Vagina (tissue), 2 donors: ENCODE data around the gene DNM3.

Experiments
- POLR2A ChIP-seq, 2 donors: fragments of 450-650 bp; IDR thresholded peaks; one replicate each; pipeline ENCODE4 v1.6.1; 2017; ENCODE audit warnings: antibody characterized with exemption in 2 of 2, mild to moderate bottlenecking in 2 of 2, moderate library complexity in 2 of 2
- TF ChIP-seq, protein P1 (sequence below), 3 experiments: fragments of 450-650 bp in 2 of 3; fragments of 200-600 bp in 1 of 3; sonication (generic) in 1 of 3; IDR thresholded peaks; one replicate each; pipeline ENCODE4 v1.5.1; 2017 to 2019; ENCODE audit warnings: antibody characterized with exemption in 3 of 3, mild to moderate bottlenecking in 2 of 3, moderate library complexity in 2 of 3

GRCh38 chr1:171931752-171932151, 90.5 kb downstream of the DNM3 start:
- TF ChIP-seq, protein P1, sequence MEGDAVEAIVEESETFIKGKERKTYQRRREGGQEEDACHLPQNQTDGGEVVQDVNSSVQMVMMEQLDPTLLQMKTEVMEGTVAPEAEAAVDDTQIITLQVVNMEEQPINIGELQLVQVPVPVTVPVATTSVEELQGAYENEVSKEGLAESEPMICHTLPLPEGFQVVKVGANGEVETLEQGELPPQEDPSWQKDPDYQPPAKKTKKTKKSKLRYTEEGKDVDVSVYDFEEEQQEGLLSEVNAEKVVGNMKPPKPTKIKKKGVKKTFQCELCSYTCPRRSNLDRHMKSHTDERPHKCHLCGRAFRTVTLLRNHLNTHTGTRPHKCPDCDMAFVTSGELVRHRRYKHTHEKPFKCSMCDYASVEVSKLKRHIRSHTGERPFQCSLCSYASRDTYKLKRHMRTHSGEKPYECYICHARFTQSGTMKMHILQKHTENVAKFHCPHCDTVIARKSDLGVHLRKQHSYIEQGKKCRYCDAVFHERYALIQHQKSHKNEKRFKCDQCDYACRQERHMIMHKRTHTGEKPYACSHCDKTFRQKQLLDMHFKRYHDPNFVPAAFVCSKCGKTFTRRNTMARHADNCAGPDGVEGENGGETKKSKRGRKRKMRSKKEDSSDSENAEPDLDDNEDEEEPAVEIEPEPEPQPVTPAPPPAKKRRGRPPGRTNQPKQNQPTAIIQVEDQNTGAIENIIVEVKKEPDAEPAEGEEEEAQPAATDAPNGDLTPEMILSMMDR (IDR thresholded peaks at IDR 0.05) = no peak
- TF ChIP-seq POLR2A (IDR thresholded peaks at IDR 0.05) = no peak
